IMR-90 (cell line): ENCODE results near the gene SYNJ2BP. TPM values are rescaled to one million over a fixed set of nuclear protein-coding genes. Genes with fewer than 3 reads are reported as not detected.
"Not testable (repeated sequence)": the region's sequence is repeated elsewhere in the genome, so short reads cannot be mapped to it uniquely, and the experiment has no call there.

Experiments
- ATAC-seq: fragments of 200-7000 bp; cut with Tn5 transposase; 2 replicates; pipeline ENCODE4 v1.9.1; 2020; ENCODE audit warnings: low read depth, mild to moderate bottlenecking, moderate library complexity
- BruUV-seq: library from RNA; stranded (reverse); fragments of 400-500 nt; replicated peaks from 2 replicates; lab custom pipeline; 2021; lab: Mats Ljungman, UMichigan
- CTCF ChIA-PET: fragments of 300-600 bp; formaldehyde crosslinking; extraction: SDS; loops from one replicate; lab custom pipeline; 2021; ENCODE audit warnings: antibody characterized with exemption; lab: Yijun Ruan, JAX
- POLR2A ChIA-PET: fragments of 300-600 bp; sonication (Branson Sonifier 250); formaldehyde crosslinking; loops from one replicate; lab custom pipeline; 2022; ENCODE audit warnings: antibody characterized with exemption; ENCODE audit not compliant: unreplicated experiment; lab: Charles Lee
- DNase-seq: peaks from one replicate; pipeline ENCODE4 v3.0.0; 2013
- H2AFZ ChIP-seq: replicated peaks from 2 replicates; pipeline ENCODE3; 2013; ENCODE audit warnings: low read length, mild to moderate bottlenecking; ENCODE audit not compliant: poor library complexity
- H2AK5ac ChIP-seq: 2 replicates; pipeline ENCODE4 v1.6.1; 2013; ENCODE audit warnings: low read depth, low read length, inconsistent platforms
- H2AK9ac ChIP-seq: replicated peaks from 2 replicates; pipeline ENCODE3; 2013; ENCODE audit warnings: mild to moderate bottlenecking, low read depth, low read length, moderate library complexity; ENCODE audit not compliant: poor library complexity
- H2BK120ac ChIP-seq: 2 replicates; pipeline ENCODE4 v1.6.1; 2013; ENCODE audit warnings: low read depth, low read length, inconsistent platforms
- H2BK15ac ChIP-seq: 3 replicates; pipeline ENCODE4 v1.6.1; 2013; ENCODE audit warnings: low read depth, low read length, inconsistent platforms
- H2BK20ac ChIP-seq: 2 replicates; pipeline ENCODE4 v1.6.1; 2013; ENCODE audit warnings: low read depth, mild to moderate bottlenecking, inconsistent platforms, low read length, moderate library complexity
- H2BK5ac ChIP-seq: 2 replicates; pipeline ENCODE4 v1.6.1; 2013; ENCODE audit warnings: mild to moderate bottlenecking, low read depth, low read length, inconsistent platforms; ENCODE audit not compliant: poor library complexity, severe bottlenecking
- H3K14ac ChIP-seq: replicated peaks from 2 replicates; pipeline ENCODE4 v1.6.1; 2013; ENCODE audit warnings: low read depth, low read length, inconsistent platforms
- H3K18ac ChIP-seq: 2 replicates; pipeline ENCODE4 v1.6.1; 2013; ENCODE audit warnings: low read depth, low read length, control low read depth
- H3K23ac ChIP-seq: 2 replicates; pipeline ENCODE4 v1.6.1; 2013; ENCODE audit warnings: low read depth, low read length, inconsistent platforms
- H3K27ac ChIP-seq: 2 replicates; pipeline ENCODE4 v1.5.1; 2013; ENCODE audit warnings: mild to moderate bottlenecking, control low read depth, low read length; ENCODE audit not compliant: insufficient read depth
- H3K27me3 ChIP-seq: 2 replicates; pipeline ENCODE4 v1.6.1; 2013; ENCODE audit warnings: low read length; ENCODE audit not compliant: control insufficient read depth, insufficient read depth
- H3K36me3 ChIP-seq: 2 replicates; pipeline ENCODE4 v1.6.1; 2013; ENCODE audit warnings: low read length, mixed read lengths; ENCODE audit not compliant: control insufficient read depth, insufficient read depth
- H3K4ac ChIP-seq: 2 replicates; pipeline ENCODE4 v1.6.1; 2013; ENCODE audit warnings: low read depth, low read length, inconsistent platforms
- H3K4me1 ChIP-seq: 2 replicates; pipeline ENCODE4 v1.6.1; 2013; ENCODE audit warnings: low read length, mixed read lengths; ENCODE audit not compliant: control insufficient read depth, insufficient read depth
- H3K4me2 ChIP-seq: 2 replicates; pipeline ENCODE4 v1.6.1; 2013; ENCODE audit warnings: low read depth, mild to moderate bottlenecking, control low read depth, low read length, moderate library complexity
- H3K4me3 ChIP-seq: 2 replicates; pipeline ENCODE4 v1.5.1; 2013; ENCODE audit warnings: low read depth, mild to moderate bottlenecking, control low read depth, low read length, moderate library complexity; ENCODE audit not compliant: insufficient read depth
- H3K56ac ChIP-seq: 2 replicates; pipeline ENCODE4 v1.6.1; 2013; ENCODE audit warnings: low read length, inconsistent platforms; ENCODE audit not compliant: insufficient read depth; ENCODE audit errors: extremely low read depth
- H3K79me1 ChIP-seq, 2 experiments: 2 replicates each; pipeline ENCODE4 v1.6.1; 2013; ENCODE audit warnings: low read length in 2 of 2, inconsistent platforms in 1 of 2, low read depth in 1 of 2
- H3K9ac ChIP-seq: 2 replicates; pipeline ENCODE4 v1.6.1; 2013; ENCODE audit warnings: low read depth, low read length, control low read depth
- H3K9me1 ChIP-seq: 2 replicates; pipeline ENCODE4 v1.6.1; 2013; ENCODE audit warnings: low read length, inconsistent platforms; ENCODE audit not compliant: insufficient read depth
- H3K9me3 ChIP-seq: 2 replicates; pipeline ENCODE4 v1.6.1; 2013; ENCODE audit warnings: low read length; ENCODE audit not compliant: control insufficient read depth, insufficient read depth
- H4K20me1 ChIP-seq: 2 replicates; pipeline ENCODE4 v1.6.1; 2013; ENCODE audit warnings: low read length, inconsistent platforms; ENCODE audit not compliant: insufficient read depth
- H4K5ac ChIP-seq: 2 replicates; pipeline ENCODE4 v1.6.1; 2013; ENCODE audit warnings: mild to moderate bottlenecking, low read depth, low read length, control low read depth
- H4K8ac ChIP-seq, 2 experiments: 2 replicates each; pipeline ENCODE4 v1.6.1; 2013; ENCODE audit warnings: low read depth in 2 of 2, low read length in 2 of 2, control low read depth in 1 of 2, inconsistent platforms in 1 of 2
- H4K91ac ChIP-seq: 2 replicates; pipeline ENCODE4 v1.6.1; 2013; ENCODE audit warnings: low read depth, low read length, inconsistent platforms; ENCODE audit not compliant: insufficient read depth
- CEBPB ChIP-seq: IDR thresholded peaks from 2 replicates; pipeline ENCODE4 v1.6.1; 2012; ENCODE audit warnings: low read depth, low read length, improper control_type of control experiment
- CHD1 ChIP-seq: IDR thresholded peaks from 2 replicates; pipeline ENCODE4 v1.6.1; 2012; ENCODE audit warnings: low read depth, low read length, improper control_type of control experiment
- FOS ChIP-seq: fragments of 150-350 bp; IDR thresholded peaks from 2 replicates; pipeline ENCODE4 v1.6.1; 2016; ENCODE audit warnings: low read depth, low read length
- MAFK ChIP-seq: IDR thresholded peaks from 2 replicates; pipeline ENCODE4 v1.6.1; 2012; ENCODE audit warnings: low read depth, low read length, improper control_type of control experiment
- MAZ ChIP-seq: IDR thresholded peaks from 2 replicates; pipeline ENCODE4 v1.6.1; 2012; ENCODE audit warnings: low read depth, mild to moderate bottlenecking, low read length, improper control_type of control experiment, moderate library complexity, borderline replicate concordance
- MXI1 ChIP-seq: IDR thresholded peaks from 2 replicates; pipeline ENCODE4 v1.6.1; 2012; ENCODE audit warnings: low read depth, mild to moderate bottlenecking, low read length, moderate library complexity, borderline replicate concordance
- POLR2A ChIP-seq: IDR thresholded peaks from 2 replicates; pipeline ENCODE4 v1.6.1; 2012; ENCODE audit warnings: mild to moderate bottlenecking, low read depth, low read length
- RAD21 ChIP-seq: IDR thresholded peaks from 2 replicates; pipeline ENCODE4 v1.6.1; 2012; ENCODE audit warnings: low read length, improper control_type of control experiment
- RCOR1 ChIP-seq: IDR thresholded peaks from 2 replicates; pipeline ENCODE4 v1.6.1; 2012; ENCODE audit warnings: mild to moderate bottlenecking, low read length, improper control_type of control experiment; ENCODE audit not compliant: insufficient replicate concordance
- SMC3 ChIP-seq: fragments of 150-350 bp; IDR thresholded peaks from 2 replicates; pipeline ENCODE4 v1.6.1; 2016; ENCODE audit warnings: low read depth, mild to moderate bottlenecking, antibody characterized with exemption, low read length, moderate library complexity
- WGBS, 2 experiments: methylation state at CpG; one replicate each; pipeline versions ENCODE4 v1.1.5 to v1.1.7; 2013; ENCODE audit warnings: missing lambda C conversion rate in 2 of 2; ENCODE audit not compliant: insufficient read length in 1 of 2; ENCODE audit errors: extremely low coverage in 2 of 2; 5-methylcytosine and 5-hydroxymethylcytosine counted together
- dilution Hi-C: fragments of 300-500 bp; cut with HindIII; formaldehyde crosslinking; loops from one replicate; pipeline ENCODE4 v1.14.3; 2018; ENCODE audit warnings: low sequenced_read_pairs; ENCODE audit not compliant: unreplicated experiment
- in situ Hi-C: fragments of 300-500 bp; cut with MboI; formaldehyde crosslinking; loops from 3 replicates; pipeline ENCODE4 v1.14.3; 2019; ENCODE audit warnings: low sequenced_read_pairs, inconsistent platforms, mixed read lengths
- intact Hi-C: fragments of 100-400 bp; cut with micrococcal nuclease; formaldehyde crosslinking; loops from 2 replicates; pipeline ENCODE4 v1.10.0; 2022
- polyA plus RNA-seq, 3 experiments: library from polyadenylated mRNA; depleted of rRNA; stranded (reverse); fragments of >200 nt; gene quantifications; 2 replicates each; pipeline ENCODE4 v1.2.3, GENCODE V29; 2012; ENCODE audit warnings: low replicate concordance in 1 of 3
- total RNA-seq: library from RNA; depleted of rRNA; stranded (reverse); fragments of >200 nt; gene quantifications from 2 replicates; pipeline ENCODE4 v1.2.3, GENCODE V29; 2012
- TF ChIP-seq, protein P1 (sequence below): fragments of 150-350 bp; IDR thresholded peaks from 2 replicates; pipeline ENCODE4 v1.6.1; 2017; ENCODE audit warnings: mild to moderate bottlenecking, antibody characterized with exemption, low read length, low read depth

Gene SYNJ2BP
- total and polyA plus RNA-seq, 2 of the 4 experiments (the other 2 are of a cell fraction), result 10.0 to 25.5 TPM

DNA sequence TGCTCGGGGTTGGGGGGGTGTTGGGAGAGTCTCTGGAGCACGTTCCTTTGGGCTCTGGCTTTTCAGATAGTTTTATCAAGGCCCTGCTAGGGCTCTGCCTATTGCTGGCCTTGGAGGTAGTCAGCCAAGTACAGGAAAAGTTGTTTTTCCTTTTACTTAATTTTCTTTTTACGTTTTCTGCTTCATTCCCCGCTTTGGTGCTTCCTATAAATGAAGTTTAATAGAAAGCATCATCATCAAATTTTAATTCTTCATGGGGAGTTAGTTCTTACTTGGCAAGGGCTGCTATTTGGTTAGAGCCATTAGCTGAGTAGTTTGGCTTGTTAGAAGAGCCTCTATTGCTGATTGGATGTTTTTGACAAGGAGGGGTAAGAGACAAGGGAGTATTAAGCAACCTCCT, 20.0 kb upstream of the SYNJ2BP start:
- no TSS peak for BruUV-seq
- Histone ChIP-seq H3K23ac (no peak overlapping the region), H2BK120ac (no peak overlapping the region), H2AK5ac (no peak overlapping the region), H2BK20ac (no peak overlapping the region), H3K18ac (no peak overlapping the region), H4K20me1 (no peaks in the 10 kb centered on the region), H3K4me1 (no peaks in the 10 kb centered on the region), H3K9me3 (peaks cover 8% of the 10 kb centered on the region), H3K36me3 (no peaks in the 10 kb centered on the region), H3K9ac (no peak overlapping the region), H2AK9ac (no peak overlapping the region), H2BK15ac (no peak overlapping the region), H3K27me3 (no peaks in the 10 kb centered on the region), H3K4me2 (no peak overlapping the region), H3K14ac (no peak overlapping the region), H3K79me1 (no peaks in the 10 kb centered on the region), H4K5ac (no peak overlapping the region), H3K27ac (no peak overlapping the region), H3K4ac (no peak overlapping the region), H4K8ac (no peak overlapping the region), H4K91ac (no peak overlapping the region), H2BK5ac (no peak overlapping the region), H3K4me3 (no peak overlapping the region), H3K56ac (no peak overlapping the region), H3K9me1 (no peaks in the 10 kb centered on the region), H2AFZ (no peak overlapping the region)
- intact Hi-C loops, result no loop called here
- ChIA-PET CTCF (no interaction called here), POLR2A (no interaction called here)
- TF ChIP-seq MAZ (no peak), MAFK (no peak), FOS (no peak), RAD21 (no peak), RCOR1 (no peak), SMC3 (no peak), CEBPB (no peak), POLR2A (no peak), MXI1 (no peak), CHD1 (no peak)
- TF ChIP-seq, protein P1, sequence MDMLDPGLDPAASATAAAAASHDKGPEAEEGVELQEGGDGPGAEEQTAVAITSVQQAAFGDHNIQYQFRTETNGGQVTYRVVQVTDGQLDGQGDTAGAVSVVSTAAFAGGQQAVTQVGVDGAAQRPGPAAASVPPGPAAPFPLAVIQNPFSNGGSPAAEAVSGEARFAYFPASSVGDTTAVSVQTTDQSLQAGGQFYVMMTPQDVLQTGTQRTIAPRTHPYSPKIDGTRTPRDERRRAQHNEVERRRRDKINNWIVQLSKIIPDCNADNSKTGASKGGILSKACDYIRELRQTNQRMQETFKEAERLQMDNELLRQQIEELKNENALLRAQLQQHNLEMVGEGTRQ, result no peak
- DNase-seq (no peak), ATAC-seq (no peak)
- in situ Hi-C loops, result no loop called here
- dilution Hi-C loops, result no loop called here
- WGBS, 2 experiments, result 40% methylated on average over 1 of the region's 4 CpGs; no CpG with 5 or more reads in 1 of the 2 experiments

DNA sequence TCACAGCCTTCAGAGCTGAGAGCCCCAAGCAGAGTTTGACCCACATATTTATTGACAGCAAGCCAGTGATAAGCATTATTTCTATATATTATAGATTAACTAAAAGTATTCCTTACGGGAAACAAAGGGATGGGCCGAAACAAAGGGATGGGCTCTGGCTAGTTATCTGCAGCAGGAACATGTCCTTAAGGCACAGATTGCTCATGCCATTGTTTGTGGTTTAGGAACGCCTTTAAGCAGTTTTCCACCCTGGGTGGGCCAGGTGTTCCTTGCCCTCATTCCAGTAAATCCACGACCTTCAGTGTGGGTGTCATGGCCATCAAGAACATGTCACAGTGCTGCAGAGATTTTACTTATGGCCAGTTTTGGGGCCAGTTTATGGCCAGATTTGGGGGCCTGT, 9.7 kb upstream of the SYNJ2BP start:
- H3K23ac ChIP-seq, POLR2A ChIA-PET, ATAC-seq: not testable (repeated sequence)

More for the DNA sequence above, 9.7 kb upstream of the SYNJ2BP start:
- H3K36me3 ChIP-seq, H3K9me1 ChIP-seq, CTCF ChIA-PET, H4K5ac ChIP-seq, H3K79me1 ChIP-seq, H2AFZ ChIP-seq, intact Hi-C loops, H4K8ac ChIP-seq, H3K18ac ChIP-seq, H3K14ac ChIP-seq, DNase-seq, H2AK5ac ChIP-seq, H2BK120ac ChIP-seq, H3K56ac ChIP-seq, H4K91ac ChIP-seq, H3K9ac ChIP-seq, H2AK9ac ChIP-seq, H2BK20ac ChIP-seq, BruUV-seq, H3K4me2 ChIP-seq, H2BK5ac ChIP-seq, H3K4me3 ChIP-seq, H4K20me1 ChIP-seq, in situ Hi-C loops, H3K4me1 ChIP-seq, H3K4ac ChIP-seq, H3K27ac ChIP-seq, H3K9me3 ChIP-seq, H2BK15ac ChIP-seq, dilution Hi-C loops, H3K27me3 ChIP-seq: not testable (repeated sequence)
- no CpG with 5 or more reads among the region's 4 CpGs for WGBS, 2 experiments
